AG09319 (cell line): Measurements from ENCODE around the gene UBE3C.

Experiments used
- DNase-seq: peaks from one replicate; pipeline ENCODE4 v3.0.0-alpha.2; 2010; ENCODE audit warnings: low read depth; ENCODE audit errors: extremely low read depth
- CTCF ChIP-seq: IDR thresholded peaks from 2 replicates; pipeline ENCODE4 v1.5.1; 2011; ENCODE audit warnings: low read depth, mild to moderate bottlenecking, inconsistent platforms, low read length, moderate library complexity

Gene UBE3C

GRCh38 chr7:157132796-157133195 lies 5.9 kb upstream of the UBE3C start:
- no peak for TF ChIP-seq CTCF
- no peak for DNase-seq

GRCh38 chr7:157133304-157133703 lies 5.4 kb upstream of the UBE3C start:
- TF ChIP-seq CTCF = no peak

GRCh38 chr7:157136372-157136771 lies 2.4 kb upstream of the UBE3C start:
- TF ChIP-seq CTCF = peak; percentile 34

More at GRCh38 chr7:157133304-157133703, 5.4 kb upstream of the UBE3C start:
- no peak for DNase-seq

GRCh38 chr7:157138101-157138423 lies 664 bp upstream of the UBE3C start:
- no peak for TF ChIP-seq CTCF
- DNase-seq = no peak

More at GRCh38 chr7:157136372-157136771, 2.4 kb upstream of the UBE3C start:
- peak; percentile 14 for DNase-seq

GRCh38 chr7:157139111-157139809 lies 534 bp downstream of the UBE3C start:
- DNase-seq = no peak
- TF ChIP-seq CTCF = no peak

GRCh38 chr7:157139810-157140510 lies 1.2 kb downstream of the UBE3C start:
- no peak for DNase-seq
- no peak for TF ChIP-seq CTCF

- no peak for TF ChIP-seq CTCF
- DNase-seq = no peak
Measured at GRCh38 chr7:157140511-157140905, 1.8 kb downstream of the UBE3C start.
